Fibroblast of lung (primary cell): ENCODE measurements around the gene UBR7.

Experiments used
- CTCF ChIP-seq, 2 donors: IDR thresholded peaks in 1 of 2; conservative IDR thresholded peaks in 1 of 2; 1 replicate in 1 of 2; 2 replicates in 1 of 2; pipeline ENCODE4 v1.5.1; 2011 to 2012; ENCODE audit warnings: low read length in 2 of 2, control low read depth in 1 of 2, inconsistent platforms in 1 of 2, low read depth in 1 of 2, mild to moderate bottlenecking in 1 of 2
- EZH2 ChIP-seq: IDR thresholded peaks from 2 replicates; pipeline ENCODE4 v1.5.1; 2012; ENCODE audit warnings: low read length, control low read depth, mild to moderate bottlenecking; ENCODE audit errors: missing control alignments

- no peak for TF ChIP-seq CTCF (conservative IDR thresholded peaks at IDR 0.05 in 1 of 2, IDR thresholded peaks at IDR 0.05 in 1 of 2; ENCODE audit: low read depth in 1 of 2, low read length in 2 of 2)
- TF ChIP-seq EZH2 = no peak
These were observed 11.6 kb upstream of the UBR7 start for GRCh38 chr14:93195316-93195999.
